ENCODE results near the gene TPD52L1.
"Not testable (repeated sequence)": the region's sequence is repeated elsewhere in the genome, so short reads cannot be mapped to it uniquely, and the experiment has no call there.

The TPD52L1 gene

DNA sequence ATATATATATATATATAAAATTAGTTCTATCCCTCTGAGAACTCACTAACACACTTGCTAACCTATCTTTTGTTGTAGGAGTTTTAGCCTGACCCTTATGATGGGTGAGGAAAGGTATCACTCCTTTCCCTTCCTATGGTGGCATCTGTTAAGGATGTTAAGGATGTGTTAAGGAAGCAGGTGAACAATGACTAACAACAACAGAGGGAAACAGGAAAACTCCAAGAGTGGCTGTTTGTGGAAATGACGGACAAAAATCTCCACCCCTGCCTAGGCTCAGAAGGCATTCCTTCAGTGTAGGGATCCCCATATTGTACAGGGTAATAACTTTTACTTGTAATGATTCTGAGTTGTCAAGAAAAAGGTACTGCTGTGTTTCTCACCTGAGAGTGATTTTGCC is 8.8 kb upstream of the TPD52L1 start:
- DNase-seq, result no peak

DNA sequence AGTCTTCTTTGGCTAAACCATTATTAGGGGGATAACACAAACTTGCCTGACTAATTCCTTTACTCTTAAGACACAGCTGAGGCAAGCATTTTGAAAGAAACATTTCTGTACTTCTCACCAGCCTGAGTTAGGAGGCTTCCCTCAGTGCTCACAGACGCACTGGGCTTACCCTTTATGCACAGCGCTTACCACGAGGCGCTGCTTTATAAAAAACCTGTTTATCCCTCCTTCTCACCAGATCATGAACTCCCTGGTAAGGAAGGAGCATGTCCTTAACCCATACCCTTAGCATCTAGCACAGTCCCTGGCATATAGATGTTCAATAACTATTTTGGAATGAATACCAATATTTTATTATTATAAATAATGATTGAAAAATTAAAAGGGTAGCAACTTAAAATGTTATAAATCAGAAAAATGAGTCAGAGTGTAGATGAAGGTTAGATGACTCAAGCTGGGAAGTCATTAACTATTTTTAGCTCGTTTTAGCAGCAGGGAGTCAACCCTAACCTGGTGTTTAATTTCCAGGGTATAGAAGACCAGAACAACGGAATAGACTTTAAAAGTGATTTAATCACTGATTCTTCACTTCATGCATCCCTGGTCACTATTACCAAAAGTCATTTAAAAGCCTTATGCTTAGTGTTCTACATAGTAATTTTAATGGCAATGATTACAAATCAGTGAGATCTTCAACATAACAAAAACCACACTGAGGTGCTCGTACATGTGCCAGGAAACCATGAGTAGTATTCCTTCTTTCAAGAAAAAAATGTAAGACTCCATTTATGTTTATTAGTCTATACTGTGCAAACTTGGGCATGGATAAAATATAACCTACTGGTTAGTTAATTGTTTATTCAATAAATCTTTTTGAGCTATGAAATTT is 4.1 kb upstream of the TPD52L1 start:
- DNase-seq, result no peak

DNA sequence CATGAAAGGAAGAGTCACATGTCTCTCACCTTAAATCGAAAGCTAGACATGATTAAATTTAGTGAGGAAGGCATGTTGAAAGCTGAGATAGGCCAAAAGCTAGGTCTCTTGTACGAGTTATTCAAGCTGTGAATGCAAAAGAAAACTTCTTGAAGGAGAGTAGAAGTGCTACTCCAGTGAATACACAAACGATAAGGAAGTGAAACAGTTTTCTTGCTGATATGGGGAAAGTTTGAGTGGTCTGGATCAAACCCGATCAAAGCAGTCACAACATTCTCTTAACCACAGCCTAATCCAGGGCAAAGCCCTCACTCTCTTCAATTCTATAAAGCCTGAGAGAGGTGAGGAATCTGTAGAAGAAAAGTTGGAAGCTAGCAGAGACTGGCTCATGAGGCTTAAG is 1.9 kb upstream of the TPD52L1 start:
- no peak for DNase-seq

- no peak for DNase-seq
These were observed 666 bp downstream of the TPD52L1 start for GRCh38 chr6:125154118-125154760.

DNA sequence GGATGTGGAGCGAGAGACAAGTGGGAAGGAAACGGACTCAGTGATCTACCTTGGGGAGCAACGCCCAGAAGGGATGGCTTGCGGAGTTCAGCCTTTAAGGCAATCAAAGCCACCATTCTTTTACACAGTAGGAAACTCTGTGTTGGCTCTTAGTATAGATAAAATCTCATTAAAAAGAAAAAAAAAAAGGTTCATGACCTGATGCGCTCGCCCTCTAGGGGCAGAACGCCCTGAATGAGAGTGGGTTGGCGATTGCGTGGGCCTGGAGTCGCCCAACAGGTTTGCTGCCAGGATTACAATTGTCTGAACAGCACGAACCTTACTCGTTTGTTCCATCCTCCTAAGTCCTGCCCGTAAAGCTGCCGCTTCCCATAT is 1.2 kb downstream of the TPD52L1 start:
- DNase-seq, result no peak

- no peak for DNase-seq
These were observed 1.8 kb downstream of the TPD52L1 start for GRCh38 chr6:125155344-125155743.

DNA sequence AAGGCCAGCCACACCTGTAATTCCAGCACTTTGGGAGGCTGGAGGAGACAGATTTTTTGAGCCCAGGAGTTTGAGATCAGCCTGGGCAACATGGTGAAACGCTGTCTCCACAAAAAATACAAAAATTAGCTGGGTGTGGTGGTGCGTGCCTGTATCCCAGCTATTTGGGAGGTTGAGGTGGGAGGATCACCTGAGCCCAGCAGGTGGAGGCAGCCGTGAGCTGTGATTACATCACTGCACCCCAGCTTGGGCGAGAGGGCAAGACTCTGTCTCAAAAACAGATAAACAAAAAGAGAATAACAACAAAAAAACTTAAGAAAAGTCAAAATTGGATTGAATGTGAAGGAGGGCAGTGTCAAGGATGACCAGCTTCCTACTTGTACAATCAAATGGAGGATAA is 2.9 kb downstream of the TPD52L1 start:
- no peak for DNase-seq

- DNase-seq, result no peak
These were observed 3.7 kb downstream of the TPD52L1 start for GRCh38 chr6:125157280-125157679.

- DNase-seq, result no peak
These were observed 4.2 kb downstream of the TPD52L1 start for GRCh38 chr6:125157725-125158124.

GRCh38 chr6:125163339-125163738 is 9.8 kb downstream of the TPD52L1 start:
- DNase-seq, result not testable (repeated sequence)

- no peak for DNase-seq
These were observed 10.2 kb downstream of the TPD52L1 start for GRCh38 chr6:125163811-125164210.

GRCh38 chr6:125164696-125165095 is 11.1 kb downstream of the TPD52L1 start:
- DNase-seq, result no peak

GRCh38 chr6:125165256-125165655 is 11.7 kb downstream of the TPD52L1 start:
- DNase-seq, result no peak

GRCh38 chr6:125165776-125166175 is 12.2 kb downstream of the TPD52L1 start:
- no peak for DNase-seq

GRCh38 chr6:125166711-125167110 is 13.1 kb downstream of the TPD52L1 start:
- no peak for DNase-seq

DNA sequence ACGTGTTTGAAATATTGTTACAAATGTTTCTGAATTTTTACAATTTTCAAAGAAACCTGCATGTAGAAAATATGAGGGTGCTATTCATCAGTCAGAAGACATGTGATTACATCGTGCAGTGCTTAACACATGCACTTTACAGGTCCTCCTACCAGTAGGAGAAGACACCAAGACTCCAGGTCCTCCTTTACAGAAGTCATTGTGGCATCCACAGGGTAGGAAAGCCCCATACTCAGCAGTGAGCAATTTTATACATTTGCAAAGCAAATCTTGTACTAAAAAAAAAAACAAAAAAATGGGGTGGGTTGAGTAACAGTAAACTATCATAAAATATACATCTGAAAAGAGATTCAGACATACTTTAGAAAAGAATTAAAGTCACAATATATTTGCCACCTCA is 14.0 kb downstream of the TPD52L1 start:
- no peak for DNase-seq

- DNase-seq, result no peak
These were observed 15.5 kb downstream of the TPD52L1 start for GRCh38 chr6:125169058-125169457.

- no peak for DNase-seq
These were observed 15.9 kb downstream of the TPD52L1 start for GRCh38 chr6:125169522-125169921.

GRCh38 chr6:125170376-125170775 is 16.8 kb downstream of the TPD52L1 start:
- no peak for DNase-seq

GRCh38 chr6:125173341-125174095 is 19.9 kb downstream of the TPD52L1 start:
- DNase-seq, result no peak

DNA sequence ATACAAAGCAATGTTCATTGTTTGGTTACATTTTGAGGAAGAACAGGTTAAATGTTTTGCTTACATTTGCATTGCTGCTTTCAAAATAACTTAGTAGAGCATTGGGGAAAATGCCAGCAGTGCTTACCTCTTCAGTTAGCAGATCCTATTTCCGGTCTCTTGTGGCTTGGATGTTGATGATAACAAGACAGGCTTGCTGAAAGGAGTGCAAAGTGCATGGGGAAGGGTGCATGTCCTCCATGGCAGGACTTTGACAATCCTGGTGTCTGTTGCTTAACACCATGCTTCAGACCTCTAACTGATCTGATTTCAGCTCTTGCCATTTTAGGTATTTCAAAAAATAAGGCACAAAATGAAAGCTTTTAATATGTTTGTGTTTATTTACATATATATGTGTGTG is 21.1 kb downstream of the TPD52L1 start:
- DNase-seq, result no peak

DNA sequence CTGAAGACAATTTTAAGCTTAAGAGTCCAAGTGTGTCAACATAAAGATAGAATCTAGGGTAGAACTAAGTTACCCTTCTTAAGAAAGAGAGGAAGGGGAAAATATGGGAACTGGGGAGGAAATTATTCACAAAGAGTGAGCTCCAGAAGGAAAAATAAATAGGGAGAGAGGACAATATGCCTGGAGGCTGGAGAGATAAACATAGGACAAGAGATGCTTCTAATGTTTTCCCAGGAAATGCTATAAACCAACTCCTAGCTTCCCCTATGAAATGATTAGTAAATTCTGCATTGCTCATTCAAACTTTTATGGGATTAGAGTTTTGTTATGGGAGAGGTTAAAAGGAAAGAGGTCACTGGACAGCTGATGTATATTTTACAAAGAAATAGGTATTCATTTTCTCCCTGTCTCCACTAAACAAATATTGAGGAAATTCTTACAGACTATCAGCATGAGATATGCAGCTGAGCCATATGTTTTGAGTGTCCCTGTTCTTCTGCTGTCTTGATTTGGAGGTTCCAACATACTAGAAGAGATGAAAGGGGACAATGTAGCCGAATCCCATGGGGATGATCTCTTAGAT is 22.0 kb downstream of the TPD52L1 start:
- no peak for DNase-seq

- no peak for DNase-seq
These were observed 28.9 kb downstream of the TPD52L1 start for GRCh38 chr6:125182237-125183008.

Measured in DMS79 treated with DMSO at 0.1 percent for 48 hours (cell line).